H9 (cell line): ENCODE measurements around the gene CHMP6. TPM values are rescaled to one million over a fixed set of nuclear protein-coding genes. Genes with fewer than 3 reads are reported as not detected.

Source experiments
- DNase-seq: peaks from one replicate; pipeline ENCODE4 v3.0.0-alpha.2; 2017
- H2AFZ ChIP-seq: one replicate; pipeline ENCODE4 v1.6.1; 2013; ENCODE audit warnings: mild to moderate bottlenecking, low read length, control low read depth, moderate library complexity
- H2AK5ac ChIP-seq: 2 replicates; pipeline ENCODE4 v1.6.1; 2013; ENCODE audit warnings: low read length, control low read depth, mixed read lengths; ENCODE audit not compliant: insufficient read length
- H2BK120ac ChIP-seq: one replicate; pipeline ENCODE4 v1.6.1; 2013; ENCODE audit warnings: low read depth, mild to moderate bottlenecking, low read length, control low read depth, inconsistent platforms; ENCODE audit not compliant: poor library complexity, severe bottlenecking
- H2BK12ac ChIP-seq: 2 replicates; pipeline ENCODE4 v1.6.1; 2013; ENCODE audit warnings: low read length, control low read depth, mixed read lengths, low read depth; ENCODE audit not compliant: insufficient read length
- H2BK15ac ChIP-seq: 2 replicates; pipeline ENCODE4 v1.6.1; 2013; ENCODE audit warnings: low read depth, low read length, control low read depth
- H2BK20ac ChIP-seq: one replicate; pipeline ENCODE4 v1.6.1; 2013; ENCODE audit warnings: low read depth, mild to moderate bottlenecking, low read length, control low read depth, inconsistent platforms; ENCODE audit not compliant: poor library complexity, severe bottlenecking
- H2BK5ac ChIP-seq: 2 replicates; pipeline ENCODE4 v1.6.1; 2013; ENCODE audit warnings: low read length, control low read depth, mixed read lengths; ENCODE audit not compliant: insufficient read length
- H3K14ac ChIP-seq: 2 replicates; pipeline ENCODE4 v1.6.1; 2013; ENCODE audit warnings: low read length, control low read depth; ENCODE audit not compliant: insufficient read depth
- H3K18ac ChIP-seq: 2 replicates; pipeline ENCODE4 v1.6.1; 2013; ENCODE audit warnings: low read depth, mild to moderate bottlenecking, mixed read lengths, low read length, control low read depth; ENCODE audit not compliant: insufficient read length
- H3K23ac ChIP-seq: 2 replicates; pipeline ENCODE4 v1.6.1; 2013; ENCODE audit warnings: low read length, control low read depth, mixed read lengths, low read depth; ENCODE audit not compliant: insufficient read length
- H3K23me2 ChIP-seq: 2 replicates; pipeline ENCODE4 v1.6.1; 2013; ENCODE audit warnings: low read depth, mild to moderate bottlenecking, mixed read lengths, low read length, control low read depth; ENCODE audit not compliant: insufficient read length, poor library complexity, severe bottlenecking
- H3K27ac ChIP-seq: 2 replicates; pipeline ENCODE4 v1.5.1; 2013; ENCODE audit warnings: low read length, control low read depth, mixed read lengths, low read depth; ENCODE audit not compliant: insufficient read length
- H3K27me3 ChIP-seq: 2 replicates; pipeline ENCODE4 v1.6.1; 2013; ENCODE audit warnings: low read length, control low read depth, inconsistent platforms; ENCODE audit not compliant: insufficient read depth
- H3K4ac ChIP-seq: 2 replicates; pipeline ENCODE4 v1.6.1; 2013; ENCODE audit warnings: low read depth, mild to moderate bottlenecking, control low read depth, inconsistent platforms, low read length, moderate library complexity
- H3K4me1 ChIP-seq: 2 replicates; pipeline ENCODE4 v1.6.1; 2013; ENCODE audit warnings: low read length, control low read depth, inconsistent platforms; ENCODE audit not compliant: insufficient read depth
- H3K4me2 ChIP-seq: 2 replicates; pipeline ENCODE4 v1.6.1; 2013; ENCODE audit warnings: low read length, control low read depth, mixed read lengths; ENCODE audit not compliant: insufficient read length, insufficient read depth
- H3K56ac ChIP-seq: 2 replicates; pipeline ENCODE4 v1.6.1; 2013; ENCODE audit warnings: low read depth, mild to moderate bottlenecking, mixed read lengths, low read length, control low read depth; ENCODE audit not compliant: insufficient read length
- H3K79me1 ChIP-seq: 2 replicates; pipeline ENCODE4 v1.6.1; 2013; ENCODE audit warnings: low read depth, mild to moderate bottlenecking, moderate library complexity, low read length, control low read depth, inconsistent platforms; ENCODE audit not compliant: insufficient read depth, poor library complexity, severe bottlenecking
- H3K79me2 ChIP-seq: 2 replicates; pipeline ENCODE4 v1.6.1; 2013; ENCODE audit warnings: low read length, control low read depth, inconsistent platforms; ENCODE audit not compliant: insufficient read depth
- H3K9ac ChIP-seq: 2 replicates; pipeline ENCODE4 v1.6.1; 2013; ENCODE audit warnings: low read length, control low read depth, mixed read lengths; ENCODE audit not compliant: insufficient read length; ENCODE audit errors: extremely low read depth
- H3K9me3 ChIP-seq: one replicate; pipeline ENCODE4 v1.6.1; 2013; ENCODE audit warnings: low read depth, low read length, inconsistent platforms; ENCODE audit not compliant: control insufficient read depth
- H3T11ph ChIP-seq: one replicate; pipeline ENCODE4 v1.6.1; 2013; ENCODE audit warnings: mild to moderate bottlenecking, low read length, control low read depth, inconsistent platforms
- H4K20me1 ChIP-seq: one replicate; pipeline ENCODE4 v1.6.1; 2013; ENCODE audit not compliant: control insufficient read depth, insufficient read length, insufficient read depth
- H4K5ac ChIP-seq: 2 replicates; pipeline ENCODE4 v1.6.1; 2013; ENCODE audit warnings: low read depth, mild to moderate bottlenecking, mixed read lengths, low read length, control low read depth; ENCODE audit not compliant: insufficient read length
- H4K8ac ChIP-seq: replicated peaks from 2 replicates; pipeline ENCODE4 v1.6.1; 2013; ENCODE audit warnings: low read length, control low read depth, mixed read lengths, low read depth; ENCODE audit not compliant: insufficient read length
- H4K91ac ChIP-seq: 2 replicates; pipeline ENCODE4 v1.6.1; 2013; ENCODE audit warnings: low read depth, mild to moderate bottlenecking, moderate library complexity, mixed read lengths, low read length, control low read depth; ENCODE audit not compliant: insufficient read length
- H3K27ac Mint-ChIP-seq, 3 experiments: 2 replicates in 2 of 3; 3 replicates in 1 of 3; pipeline ENCODE4 v1.8.0; 2020 to 2021; ENCODE audit warnings: mixed read lengths in 3 of 3, mild to moderate bottlenecking in 1 of 3, moderate library complexity in 1 of 3
- H3K27me3 Mint-ChIP-seq: 2 replicates; pipeline ENCODE4 v1.8.0; 2021; ENCODE audit warnings: low read depth, mild to moderate bottlenecking, moderate library complexity, mixed read lengths
- H3K36me3 Mint-ChIP-seq, 3 experiments: 2 replicates in 2 of 3; 3 replicates in 1 of 3; pipeline ENCODE4 v1.8.0; 2020 to 2021; ENCODE audit warnings: low read depth in 3 of 3, mixed read lengths in 3 of 3; ENCODE audit not compliant: insufficient read depth in 1 of 3
- H3K4me1 Mint-ChIP-seq, 2 experiments: 2 replicates each; pipeline ENCODE4 v1.8.0; 2020; ENCODE audit warnings: mixed read lengths in 2 of 2
- H3K4me3 Mint-ChIP-seq, 2 experiments: 2 replicates in 1 of 2; 3 replicates in 1 of 2; pipeline ENCODE4 v1.8.0; 2020 to 2021; ENCODE audit warnings: mild to moderate bottlenecking in 2 of 2, mixed read lengths in 2 of 2, moderate library complexity in 1 of 2
- H3K9me3 Mint-ChIP-seq, 2 experiments: 2 replicates in 1 of 2; 3 replicates in 1 of 2; pipeline ENCODE4 v1.8.0; 2020; ENCODE audit warnings: mild to moderate bottlenecking in 2 of 2, mixed read lengths in 2 of 2, moderate library complexity in 1 of 2
- WGBS: extraction: QIAGEN DNeasy Blood & Tissue Kit; methylation state at CpG from one replicate; pipeline ENCODE4 v1.1.7; 2013; ENCODE audit warnings: missing lambda C conversion rate, low lambda C conversion rate, mixed read lengths; ENCODE audit not compliant: insufficient read length; ENCODE audit errors: extremely low coverage; 5-methylcytosine and 5-hydroxymethylcytosine counted together
- total RNA-seq: library from RNA; stranded (reverse); gene quantifications from 2 replicates; pipeline ENCODE4 v1.2.1, GENCODE V29; 2021
- TF ChIP-seq, protein P1 (sequence below): fragments of 200-600 bp; sonication (generic); conservative IDR thresholded peaks from 3 replicates; pipeline ENCODE4 v1.8.0; 2021; ENCODE audit warnings: antibody characterized with exemption, mild to moderate bottlenecking

The CHMP6 gene
- total RNA-seq, 1 experiment from 2014 or later = 23.4 TPM

- H3K18ac ChIP-seq = no peak overlapping the region
- no peak overlapping the region for H2AFZ ChIP-seq
- no peak overlapping the region for H3T11ph ChIP-seq
- H2BK5ac ChIP-seq = no peak overlapping the region
- H4K8ac ChIP-seq = no peak overlapping the region
- no peaks in the 10 kb centered on the region for H4K20me1 ChIP-seq
- H3K23ac ChIP-seq = no peak overlapping the region
- H3K4me1 Mint-ChIP-seq = peaks cover 13 to 17% of the 10 kb centered on the region in 2 experiments
- H2BK12ac ChIP-seq = no peak overlapping the region
- H3K9ac ChIP-seq = no peak overlapping the region
- no peak overlapping the region for H2BK120ac ChIP-seq
- H3K36me3 Mint-ChIP-seq = peaks cover 0 to 3% (median 0%) of the 10 kb centered on the region in 3 experiments; a peak in 2 of 7 replicates
- H3K56ac ChIP-seq = no peak overlapping the region
- no peaks in the 10 kb centered on the region for H3K4me1 ChIP-seq
- no peak overlapping the region for H2AK5ac ChIP-seq
- H3K9me3 Mint-ChIP-seq = no peaks in the 10 kb centered on the region
- no peak overlapping the region for H3K27ac ChIP-seq
- H3K4me2 ChIP-seq = no peak overlapping the region
- no CpG with 5 or more reads among the region's 23 CpGs for WGBS
- H3K9me3 ChIP-seq = no peaks in the 10 kb centered on the region
- DNase-seq = no peak
- peaks cover 1% of the 10 kb centered on the region for H3K27me3 Mint-ChIP-seq
- no peak overlapping the region for H3K27ac Mint-ChIP-seq
- H4K5ac ChIP-seq = no peak overlapping the region
- no peaks in the 10 kb centered on the region for H3K79me2 ChIP-seq
- H4K91ac ChIP-seq = no peak overlapping the region
- no peaks in the 10 kb centered on the region for H3K23me2 ChIP-seq
- no peaks in the 10 kb centered on the region for H3K27me3 ChIP-seq
- H3K14ac ChIP-seq = no peak overlapping the region; the same call in 1 of the 2 replicates
- no peak overlapping the region for H3K4me3 Mint-ChIP-seq
- no peak overlapping the region for H2BK15ac ChIP-seq
- TF ChIP-seq, protein P1, sequence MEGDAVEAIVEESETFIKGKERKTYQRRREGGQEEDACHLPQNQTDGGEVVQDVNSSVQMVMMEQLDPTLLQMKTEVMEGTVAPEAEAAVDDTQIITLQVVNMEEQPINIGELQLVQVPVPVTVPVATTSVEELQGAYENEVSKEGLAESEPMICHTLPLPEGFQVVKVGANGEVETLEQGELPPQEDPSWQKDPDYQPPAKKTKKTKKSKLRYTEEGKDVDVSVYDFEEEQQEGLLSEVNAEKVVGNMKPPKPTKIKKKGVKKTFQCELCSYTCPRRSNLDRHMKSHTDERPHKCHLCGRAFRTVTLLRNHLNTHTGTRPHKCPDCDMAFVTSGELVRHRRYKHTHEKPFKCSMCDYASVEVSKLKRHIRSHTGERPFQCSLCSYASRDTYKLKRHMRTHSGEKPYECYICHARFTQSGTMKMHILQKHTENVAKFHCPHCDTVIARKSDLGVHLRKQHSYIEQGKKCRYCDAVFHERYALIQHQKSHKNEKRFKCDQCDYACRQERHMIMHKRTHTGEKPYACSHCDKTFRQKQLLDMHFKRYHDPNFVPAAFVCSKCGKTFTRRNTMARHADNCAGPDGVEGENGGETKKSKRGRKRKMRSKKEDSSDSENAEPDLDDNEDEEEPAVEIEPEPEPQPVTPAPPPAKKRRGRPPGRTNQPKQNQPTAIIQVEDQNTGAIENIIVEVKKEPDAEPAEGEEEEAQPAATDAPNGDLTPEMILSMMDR = no peak
- no peak overlapping the region for H2BK20ac ChIP-seq
- H3K4ac ChIP-seq = no peak overlapping the region
- no peaks in the 10 kb centered on the region for H3K79me1 ChIP-seq
Measured at GRCh38 chr17:80959330-80960036, 32.2 kb upstream of the CHMP6 start.
